ENCODE results near the gene NARF.

GRCh38 chr17:82443465-82444283 is 14.9 kb upstream of the NARF start:
- TF ChIP-seq CTCF (IDR thresholded peaks at IDR 0.05): no peak
- TF ChIP-seq JUND (IDR thresholded peaks at IDR 0.05): no peak
- TF ChIP-seq POLR2AphosphoS5 (IDR thresholded peaks at IDR 0.05; ENCODE audit: low read depth, low read length): no peak
